Measurements from ENCODE around the gene VDR.

DNA sequence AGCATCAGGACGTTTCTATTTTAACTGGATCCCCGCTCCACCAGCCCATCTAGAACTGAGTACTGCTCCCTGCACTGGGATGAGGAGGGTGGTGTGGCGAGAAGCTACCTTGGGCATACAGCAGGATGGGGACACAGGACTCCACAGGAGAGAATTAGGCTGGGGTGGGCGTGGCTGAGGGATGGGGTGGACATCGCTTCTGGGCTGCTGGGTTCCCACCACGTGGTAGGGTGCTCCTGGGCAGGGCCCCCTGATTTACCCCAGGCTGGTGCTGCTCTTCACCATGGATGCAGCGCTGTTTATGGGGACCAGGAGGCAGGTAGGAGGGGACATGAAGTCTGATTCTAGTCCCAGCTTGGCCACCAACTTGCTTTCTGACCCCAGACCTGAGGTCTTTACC is 41.9 kb downstream of the VDR start:
- TF ChIP-seq, protein P1, sequence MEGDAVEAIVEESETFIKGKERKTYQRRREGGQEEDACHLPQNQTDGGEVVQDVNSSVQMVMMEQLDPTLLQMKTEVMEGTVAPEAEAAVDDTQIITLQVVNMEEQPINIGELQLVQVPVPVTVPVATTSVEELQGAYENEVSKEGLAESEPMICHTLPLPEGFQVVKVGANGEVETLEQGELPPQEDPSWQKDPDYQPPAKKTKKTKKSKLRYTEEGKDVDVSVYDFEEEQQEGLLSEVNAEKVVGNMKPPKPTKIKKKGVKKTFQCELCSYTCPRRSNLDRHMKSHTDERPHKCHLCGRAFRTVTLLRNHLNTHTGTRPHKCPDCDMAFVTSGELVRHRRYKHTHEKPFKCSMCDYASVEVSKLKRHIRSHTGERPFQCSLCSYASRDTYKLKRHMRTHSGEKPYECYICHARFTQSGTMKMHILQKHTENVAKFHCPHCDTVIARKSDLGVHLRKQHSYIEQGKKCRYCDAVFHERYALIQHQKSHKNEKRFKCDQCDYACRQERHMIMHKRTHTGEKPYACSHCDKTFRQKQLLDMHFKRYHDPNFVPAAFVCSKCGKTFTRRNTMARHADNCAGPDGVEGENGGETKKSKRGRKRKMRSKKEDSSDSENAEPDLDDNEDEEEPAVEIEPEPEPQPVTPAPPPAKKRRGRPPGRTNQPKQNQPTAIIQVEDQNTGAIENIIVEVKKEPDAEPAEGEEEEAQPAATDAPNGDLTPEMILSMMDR (IDR thresholded peaks at IDR 0.05 in 8 of 11, conservative IDR thresholded peaks at IDR 0.05 in 3 of 11): no peak
- TF ChIP-seq POLR2AphosphoS5 (IDR thresholded peaks at IDR 0.05): no peak
- TF ChIP-seq POLR2A (IDR thresholded peaks at IDR 0.05): no peak

All from spleen (tissue), 7 donors.